Osteocyte (in vitro differentiated cells): ENCODE results near the gene DNAJC18. TPM values are rescaled to one million over a fixed set of nuclear protein-coding genes. Genes with fewer than 3 reads are reported as not detected.
A peak's percentile ranks its signal among the peaks of the same experiment; 100 is the strongest.

Experiments used
- DNase-seq: peaks from one replicate; pipeline ENCODE4 v3.0.0; 2021; ENCODE audit warnings: mixed read lengths; ENCODE audit not compliant: unreplicated experiment; ENCODE audit errors: extremely low spot score
- H3K27ac Mint-ChIP-seq: one replicate; pipeline ENCODE4 v1.8.0; 2021; ENCODE audit warnings: mild to moderate bottlenecking, mixed read lengths; ENCODE audit not compliant: unreplicated experiment
- H3K27me3 Mint-ChIP-seq: one replicate; pipeline ENCODE4 v1.8.0; 2021; ENCODE audit warnings: mixed read lengths; ENCODE audit not compliant: unreplicated experiment
- H3K36me3 Mint-ChIP-seq: one replicate; pipeline ENCODE4 v1.8.0; 2021; ENCODE audit warnings: mixed read lengths; ENCODE audit not compliant: unreplicated experiment
- H3K4me1 Mint-ChIP-seq: one replicate; pipeline ENCODE4 v1.8.0; 2021; ENCODE audit warnings: mixed read lengths; ENCODE audit not compliant: unreplicated experiment
- H3K4me3 Mint-ChIP-seq: one replicate; pipeline ENCODE4 v1.8.0; 2021; ENCODE audit warnings: mild to moderate bottlenecking, moderate library complexity, mixed read lengths; ENCODE audit not compliant: unreplicated experiment
- H3K9me3 Mint-ChIP-seq: one replicate; pipeline ENCODE4 v1.8.0; 2021; ENCODE audit warnings: mixed read lengths; ENCODE audit not compliant: unreplicated experiment
- CTCF ChIP-seq: fragments of 200-600 bp; sonication (generic); IDR thresholded peaks from 2 replicates; pipeline ENCODE4 v1.5.0; 2021; ENCODE audit warnings: antibody characterized with exemption, mild to moderate bottlenecking, moderate library complexity
- total RNA-seq: library from RNA; stranded (reverse); gene quantifications from 2 replicates; pipeline ENCODE4 v1.2.1, GENCODE V29; 2021

DNAJC18 gene
- total RNA-seq, 1 donor from 2014 or later: 32.7 TPM

GRCh38 chr5:139407517-139407916, 31.8 kb downstream of the DNAJC18 start:
- H3K36me3 Mint-ChIP-seq: peaks cover 3% of the 10 kb centered on the region
- H3K27ac Mint-ChIP-seq: no peak overlapping the region
- no peaks in the 10 kb centered on the region for H3K27me3 Mint-ChIP-seq
- DNase-seq: no peak
- H3K4me3 Mint-ChIP-seq: no peak overlapping the region
- TF ChIP-seq CTCF: no peak
- peaks cover 29% of the 10 kb centered on the region for H3K4me1 Mint-ChIP-seq
- no peaks in the 10 kb centered on the region for H3K9me3 Mint-ChIP-seq

GRCh38 chr5:139406963-139407362, 32.4 kb downstream of the DNAJC18 start:
- Mint-ChIP-seq H3K4me3 (no peak overlapping the region), H3K27me3 (no peaks in the 10 kb centered on the region), H3K9me3 (no peaks in the 10 kb centered on the region), H3K4me1 (peaks cover 29% of the 10 kb centered on the region), H3K27ac (no peak overlapping the region), H3K36me3 (peaks cover under 1% of the 10 kb centered on the region)
- DNase-seq: no peak
- TF ChIP-seq CTCF: no peak

- peaks cover 29% of the 10 kb centered on the region for H3K4me1 Mint-ChIP-seq
- peak overlapping the region; percentile 100 for H3K27ac Mint-ChIP-seq
- no peak for TF ChIP-seq CTCF
- H3K9me3 Mint-ChIP-seq: no peaks in the 10 kb centered on the region
- no peak for DNase-seq
- H3K36me3 Mint-ChIP-seq: peaks cover 3% of the 10 kb centered on the region
- H3K4me3 Mint-ChIP-seq: peak overlapping the region; percentile 96
- H3K27me3 Mint-ChIP-seq: no peaks in the 10 kb centered on the region
Measured at GRCh38 chr5:139404484-139404840, 34.9 kb downstream of the DNAJC18 start.

- H3K4me3 Mint-ChIP-seq: peak within 1 kb of the TSS; percentile 96
- H3K4me1 Mint-ChIP-seq: peaks cover 29% of the 10 kb centered on the region
- H3K27me3 Mint-ChIP-seq: no peaks in the 10 kb centered on the region
- peak; percentile 98 for DNase-seq
- no peaks in the 10 kb centered on the region for H3K9me3 Mint-ChIP-seq
- peak within 1 kb of the TSS; percentile 100 for H3K27ac Mint-ChIP-seq
- TF ChIP-seq CTCF: no peak
- H3K36me3 Mint-ChIP-seq: peaks cover 6% of the 10 kb centered on the region
Measured at GRCh38 chr5:139403787-139404483, 35.4 kb downstream of the DNAJC18 start, which contains the start of gene SPATA24. TSS of gene SPATA24 (minus strand) at chr5:139404089. CDS start at chr5:139404060, 29 bp downstream.

GRCh38 chr5:139403418-139403786, 35.9 kb downstream of the DNAJC18 start:
- no peak for TF ChIP-seq CTCF
- Mint-ChIP-seq H3K4me3 (peak overlapping the region; percentile 96), H3K27ac (peak overlapping the region; percentile 100)

More at GRCh38 chr5:139403418-139403786, 35.9 kb downstream of the DNAJC18 start:
- Mint-ChIP-seq H3K4me1 (peaks cover 29% of the 10 kb centered on the region), H3K27me3 (no peaks in the 10 kb centered on the region), H3K36me3 (peaks cover 6% of the 10 kb centered on the region), H3K9me3 (no peaks in the 10 kb centered on the region)
- DNase-seq: no peak
